ENCODE results near the gene NXT2.

NXT2 gene

GRCh38 chrX:109536439-109537323, at the start of gene NXT2:
Gene NXT2, plus strand, starts transcription at chrX:109536844. Its CDS starts 163 bp downstream, at chrX:109537007.
- Histone ChIP-seq H3K4me1 (ENCODE audit: control insufficient read depth in 1 of 2, insufficient read depth in 1 of 2, low read depth in 1 of 2, low read length in 1 of 2) (peaks cover 21 to 26% of the 10 kb centered on the region in 2 experiments), H3K4me3 (ENCODE audit: low read depth in 1 of 2, low read length in 1 of 2) (peak within 1 kb of the TSS; percentile 76 to 82), H3K9me3 (no peaks in the 10 kb centered on the region), H3K27ac (peak within 1 kb of the TSS; percentile 88), H3K36me3 (no peaks in the 10 kb centered on the region), H3K27me3 (no peaks in the 10 kb centered on the region)
- TF ChIP-seq CTCF (IDR thresholded peaks at IDR 0.05): peak; percentile 31

GRCh38 chrX:109487640-109488039, 49.0 kb upstream of the NXT2 start:
- Histone ChIP-seq H3K9me3 (no peaks in the 10 kb centered on the region), H3K4me1 (ENCODE audit: control insufficient read depth in 1 of 2, insufficient read depth in 1 of 2, low read depth in 1 of 2, low read length in 1 of 2) (peaks cover 5 to 8% of the 10 kb centered on the region in 2 experiments), H3K36me3 (no peaks in the 10 kb centered on the region), H3K27me3 (no peaks in the 10 kb centered on the region), H3K27ac (no peak overlapping the region), H3K4me3 (ENCODE audit: low read depth in 1 of 2, low read length in 1 of 2) (no peak overlapping the region)
- TF ChIP-seq CTCF (IDR thresholded peaks at IDR 0.05): no peak

GRCh38 chrX:109489174-109489573, 47.5 kb upstream of the NXT2 start:
- H3K36me3 ChIP-seq: no peaks in the 10 kb centered on the region
- no peak for TF ChIP-seq CTCF (IDR thresholded peaks at IDR 0.05)
- H3K27me3 ChIP-seq: no peaks in the 10 kb centered on the region
- H3K9me3 ChIP-seq: no peaks in the 10 kb centered on the region
- no peak overlapping the region for H3K4me3 ChIP-seq (ENCODE audit: low read depth in 1 of 2, low read length in 1 of 2)
- H3K4me1 ChIP-seq (ENCODE audit: control insufficient read depth in 1 of 2, insufficient read depth in 1 of 2, low read depth in 1 of 2, low read length in 1 of 2): peaks cover 5 to 8% of the 10 kb centered on the region in 2 experiments
- no peak overlapping the region for H3K27ac ChIP-seq

GRCh38 chrX:109498434-109498833, 38.2 kb upstream of the NXT2 start:
- H3K27ac ChIP-seq: no peak overlapping the region
- no peaks in the 10 kb centered on the region for H3K27me3 ChIP-seq
- H3K4me3 ChIP-seq (ENCODE audit: low read depth in 1 of 2, low read length in 1 of 2): no peak overlapping the region
- H3K9me3 ChIP-seq: no peaks in the 10 kb centered on the region
- no peaks in the 10 kb centered on the region for H3K4me1 ChIP-seq (ENCODE audit: control insufficient read depth in 1 of 2, insufficient read depth in 1 of 2, low read depth in 1 of 2, low read length in 1 of 2)
- TF ChIP-seq CTCF (IDR thresholded peaks at IDR 0.05): no peak
- H3K36me3 ChIP-seq: no peaks in the 10 kb centered on the region

GRCh38 chrX:109501176-109501575, 35.5 kb upstream of the NXT2 start:
- TF ChIP-seq CTCF (IDR thresholded peaks at IDR 0.05): no peak
- Histone ChIP-seq H3K36me3 (no peaks in the 10 kb centered on the region), H3K4me3 (ENCODE audit: low read depth in 1 of 2, low read length in 1 of 2) (no peak overlapping the region), H3K27ac (no peak overlapping the region), H3K4me1 (ENCODE audit: control insufficient read depth in 1 of 2, insufficient read depth in 1 of 2, low read depth in 1 of 2, low read length in 1 of 2) (no peaks in the 10 kb centered on the region), H3K27me3 (no peaks in the 10 kb centered on the region), H3K9me3 (no peaks in the 10 kb centered on the region)

All from neutrophil (primary cell).